HEK293 (cell line): ENCODE data around the gene PAQR6.
A peak's percentile ranks its signal among the peaks of the same experiment; 100 is the strongest.

Experiments
- HOXD13 ChIP-seq: sonication (generic); formaldehyde crosslinking; IDR thresholded peaks from 2 replicates; pipeline ENCODE4 v1.8.0; 2022; ENCODE audit warnings: missing genetic modification reagents, borderline replicate concordance
- KLF17 ChIP-seq: fragments of 450-650 bp; formaldehyde crosslinking; IDR thresholded peaks from 2 replicates; pipeline ENCODE4 v1.5.1; 2016; ENCODE audit warnings: missing biosample characterization, missing genetic modification characterization
- ZBTB48 ChIP-seq: fragments of 450-650 bp; formaldehyde crosslinking; IDR thresholded peaks from 2 replicates; pipeline ENCODE4 v1.5.1; 2016; ENCODE audit warnings: missing biosample characterization, missing genetic modification characterization
- ZNF157 ChIP-seq: fragments of 450-650 bp; formaldehyde crosslinking; IDR thresholded peaks from 2 replicates; pipeline ENCODE4 v1.5.1; 2016; ENCODE audit warnings: missing biosample characterization, missing genetic modification characterization
- ZNF184 ChIP-seq: fragments of 450-650 bp; IDR thresholded peaks from 2 replicates; pipeline ENCODE4 v1.5.1; 2018; ENCODE audit warnings: missing biosample characterization, mild to moderate bottlenecking, missing genetic modification characterization
- ZNF223 ChIP-seq: fragments of 450-650 bp; formaldehyde crosslinking; IDR thresholded peaks from 2 replicates; pipeline ENCODE4 v1.5.1; 2016; ENCODE audit warnings: missing biosample characterization, missing genetic modification characterization
- ZNF248 ChIP-seq: fragments of 450-650 bp; formaldehyde crosslinking; IDR thresholded peaks from 2 replicates; pipeline ENCODE4 v1.5.1; 2017; ENCODE audit warnings: missing biosample characterization, missing genetic modification characterization
- ZNF391 ChIP-seq: fragments of 450-650 bp; formaldehyde crosslinking; IDR thresholded peaks from 2 replicates; pipeline ENCODE4 v1.5.1; 2016; ENCODE audit warnings: low read depth, missing biosample characterization, missing genetic modification characterization, borderline replicate concordance
- ZNF398 ChIP-seq: fragments of 450-650 bp; formaldehyde crosslinking; IDR thresholded peaks from 2 replicates; pipeline ENCODE4 v1.5.1; 2017; ENCODE audit warnings: missing biosample characterization, missing genetic modification characterization
- ZNF585B ChIP-seq: fragments of 450-650 bp; formaldehyde crosslinking; IDR thresholded peaks from 2 replicates; pipeline ENCODE4 v1.5.1; 2016; ENCODE audit warnings: missing biosample characterization, missing genetic modification characterization
- ZNF645 ChIP-seq: fragments of 450-650 bp; formaldehyde crosslinking; IDR thresholded peaks from 2 replicates; pipeline ENCODE4; 2016; ENCODE audit warnings: missing biosample characterization, missing genetic modification characterization
- ZNF654 ChIP-seq: fragments of 450-650 bp; formaldehyde crosslinking; IDR thresholded peaks from 2 replicates; pipeline ENCODE4 v1.5.1; 2016; ENCODE audit warnings: low read depth, missing biosample characterization, missing genetic modification characterization
- ZNF670 ChIP-seq: fragments of 450-650 bp; formaldehyde crosslinking; IDR thresholded peaks from 2 replicates; pipeline ENCODE4 v1.5.1; 2016; ENCODE audit warnings: missing biosample characterization, missing genetic modification characterization, low read depth
- ZNF701 ChIP-seq: fragments of 450-650 bp; formaldehyde crosslinking; IDR thresholded peaks from 2 replicates; pipeline ENCODE4 v1.5.1; 2016; ENCODE audit warnings: missing biosample characterization, missing genetic modification characterization
- ZSCAN16 ChIP-seq: fragments of 450-650 bp; formaldehyde crosslinking; IDR thresholded peaks from 2 replicates; pipeline ENCODE4 v1.5.1; 2016; ENCODE audit warnings: missing biosample characterization, missing genetic modification characterization
- TF ChIP-seq, protein P1 (sequence below): fragments of 450-650 bp; formaldehyde crosslinking; IDR thresholded peaks from 2 replicates; pipeline ENCODE4 v1.5.1; 2016; ENCODE audit warnings: missing biosample characterization, missing genetic modification characterization
- TF ChIP-seq, protein P2 (sequence below): fragments of 450-650 bp; formaldehyde crosslinking; conservative IDR thresholded peaks from 2 replicates; pipeline ENCODE4 v1.5.1; 2016; ENCODE audit warnings: low read depth, missing biosample characterization, missing genetic modification characterization
- TF ChIP-seq, protein P3 (sequence below): fragments of 450-650 bp; IDR thresholded peaks from 2 replicates; pipeline ENCODE4 v1.5.1; 2018; ENCODE audit warnings: missing biosample characterization, mild to moderate bottlenecking, missing genetic modification characterization
- TF ChIP-seq, protein P4 (sequence below): fragments of 450-650 bp; formaldehyde crosslinking; IDR thresholded peaks from 2 replicates; pipeline ENCODE4 v1.5.1; 2016; ENCODE audit warnings: missing biosample characterization, missing genetic modification characterization
- TF ChIP-seq, protein P5 (sequence below): fragments of 450-650 bp; formaldehyde crosslinking; IDR thresholded peaks from 2 replicates; pipeline ENCODE4 v1.5.1; 2017; ENCODE audit warnings: missing biosample characterization, missing genetic modification characterization

PAQR6 gene

GRCh38 chr1:156282479-156283222 lies 34.8 kb upstream of the PAQR6 start, which contains the start of gene SMG5 (continued):
- TF ChIP-seq, protein P1, sequence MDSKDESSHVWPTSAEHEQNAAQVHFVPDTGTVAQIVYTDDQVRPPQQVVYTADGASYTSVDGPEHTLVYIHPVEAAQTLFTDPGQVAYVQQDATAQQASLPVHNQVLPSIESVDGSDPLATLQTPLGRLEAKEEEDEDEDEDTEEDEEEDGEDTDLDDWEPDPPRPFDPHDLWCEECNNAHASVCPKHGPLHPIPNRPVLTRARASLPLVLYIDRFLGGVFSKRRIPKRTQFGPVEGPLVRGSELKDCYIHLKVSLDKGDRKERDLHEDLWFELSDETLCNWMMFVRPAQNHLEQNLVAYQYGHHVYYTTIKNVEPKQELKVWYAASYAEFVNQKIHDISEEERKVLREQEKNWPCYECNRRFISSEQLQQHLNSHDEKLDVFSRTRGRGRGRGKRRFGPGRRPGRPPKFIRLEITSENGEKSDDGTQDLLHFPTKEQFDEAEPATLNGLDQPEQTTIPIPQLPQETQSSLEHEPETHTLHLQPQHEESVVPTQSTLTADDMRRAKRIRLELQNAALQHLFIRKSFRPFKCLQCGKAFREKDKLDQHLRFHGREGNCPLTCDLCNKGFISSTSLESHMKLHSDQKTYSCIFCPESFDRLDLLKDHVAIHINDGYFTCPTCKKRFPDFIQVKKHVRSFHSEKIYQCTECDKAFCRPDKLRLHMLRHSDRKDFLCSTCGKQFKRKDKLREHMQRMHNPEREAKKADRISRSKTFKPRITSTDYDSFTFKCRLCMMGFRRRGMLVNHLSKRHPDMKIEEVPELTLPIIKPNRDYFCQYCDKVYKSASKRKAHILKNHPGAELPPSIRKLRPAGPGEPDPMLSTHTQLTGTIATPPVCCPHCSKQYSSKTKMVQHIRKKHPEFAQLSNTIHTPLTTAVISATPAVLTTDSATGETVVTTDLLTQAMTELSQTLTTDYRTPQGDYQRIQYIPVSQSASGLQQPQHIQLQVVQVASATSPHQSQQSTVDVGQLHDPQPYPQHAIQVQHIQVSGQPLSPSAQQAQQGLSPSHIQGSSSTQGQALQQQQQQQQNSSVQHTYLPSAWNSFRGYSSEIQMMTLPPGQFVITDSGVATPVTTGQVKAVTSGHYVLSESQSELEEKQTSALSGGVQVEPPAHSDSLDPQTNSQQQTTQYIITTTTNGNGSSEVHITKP (tag by site-specific recombination) = peak; percentile 68
- TF ChIP-seq, protein P2, sequence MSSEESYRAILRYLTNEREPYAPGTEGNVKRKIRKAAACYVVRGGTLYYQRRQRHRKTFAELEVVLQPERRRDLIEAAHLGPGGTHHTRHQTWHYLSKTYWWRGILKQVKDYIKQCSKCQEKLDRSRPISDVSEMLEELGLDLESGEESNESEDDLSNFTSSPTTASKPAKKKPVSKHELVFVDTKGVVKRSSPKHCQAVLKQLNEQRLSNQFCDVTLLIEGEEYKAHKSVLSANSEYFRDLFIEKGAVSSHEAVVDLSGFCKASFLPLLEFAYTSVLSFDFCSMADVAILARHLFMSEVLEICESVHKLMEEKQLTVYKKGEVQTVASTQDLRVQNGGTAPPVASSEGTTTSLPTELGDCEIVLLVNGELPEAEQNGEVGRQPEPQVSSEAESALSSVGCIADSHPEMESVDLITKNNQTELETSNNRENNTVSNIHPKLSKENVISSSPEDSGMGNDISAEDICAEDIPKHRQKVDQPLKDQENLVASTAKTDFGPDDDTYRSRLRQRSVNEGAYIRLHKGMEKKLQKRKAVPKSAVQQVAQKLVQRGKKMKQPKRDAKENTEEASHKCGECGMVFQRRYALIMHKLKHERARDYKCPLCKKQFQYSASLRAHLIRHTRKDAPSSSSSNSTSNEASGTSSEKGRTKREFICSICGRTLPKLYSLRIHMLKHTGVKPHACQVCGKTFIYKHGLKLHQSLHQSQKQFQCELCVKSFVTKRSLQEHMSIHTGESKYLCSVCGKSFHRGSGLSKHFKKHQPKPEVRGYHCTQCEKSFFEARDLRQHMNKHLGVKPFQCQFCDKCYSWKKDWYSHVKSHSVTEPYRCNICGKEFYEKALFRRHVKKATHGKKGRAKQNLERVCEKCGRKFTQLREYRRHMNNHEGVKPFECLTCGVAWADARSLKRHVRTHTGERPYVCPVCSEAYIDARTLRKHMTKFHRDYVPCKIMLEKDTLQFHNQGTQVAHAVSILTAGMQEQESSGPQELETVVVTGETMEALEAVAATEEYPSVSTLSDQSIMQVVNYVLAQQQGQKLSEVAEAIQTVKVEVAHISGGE (tag by site-specific recombination) = peak; percentile 73
- TF ChIP-seq ZNF184 (no peak), ZNF248 (no peak), ZNF645 (no peak), ZNF585B (tag by site-specific recombination) (no peak), ZNF391 (0 out of 2 replicates have a peak, but pooled peaks have one; percentile 70), ZNF670 (tag by site-specific recombination) (no peak), ZNF398 (tag by site-specific recombination) (0 out of 2 replicates have a peak, but pooled peaks have one; percentile 24), ZNF654 (tag by site-specific recombination) (no peak), ZNF223 (tag by site-specific recombination) (no peak), HOXD13 (CRISPR knock-in tag) (no peak), KLF17 (tag by site-specific recombination) (peak; percentile 89), ZBTB48 (tag by site-specific recombination) (peak; percentile 97), ZSCAN16 (tag by site-specific recombination) (no peak; the same call in 1 of the 2 replicates), ZNF701 (tag by site-specific recombination) (no peak), ZNF157 (tag by site-specific recombination) (no peak)
- TF ChIP-seq, protein P3, sequence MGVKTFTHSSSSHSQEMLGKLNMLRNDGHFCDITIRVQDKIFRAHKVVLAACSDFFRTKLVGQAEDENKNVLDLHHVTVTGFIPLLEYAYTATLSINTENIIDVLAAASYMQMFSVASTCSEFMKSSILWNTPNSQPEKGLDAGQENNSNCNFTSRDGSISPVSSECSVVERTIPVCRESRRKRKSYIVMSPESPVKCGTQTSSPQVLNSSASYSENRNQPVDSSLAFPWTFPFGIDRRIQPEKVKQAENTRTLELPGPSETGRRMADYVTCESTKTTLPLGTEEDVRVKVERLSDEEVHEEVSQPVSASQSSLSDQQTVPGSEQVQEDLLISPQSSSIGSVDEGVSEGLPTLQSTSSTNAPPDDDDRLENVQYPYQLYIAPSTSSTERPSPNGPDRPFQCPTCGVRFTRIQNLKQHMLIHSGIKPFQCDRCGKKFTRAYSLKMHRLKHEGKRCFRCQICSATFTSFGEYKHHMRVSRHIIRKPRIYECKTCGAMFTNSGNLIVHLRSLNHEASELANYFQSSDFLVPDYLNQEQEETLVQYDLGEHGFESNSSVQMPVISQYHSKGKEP = peak; percentile 59; the same call in 1 of the 2 replicates
- TF ChIP-seq, protein P4, sequence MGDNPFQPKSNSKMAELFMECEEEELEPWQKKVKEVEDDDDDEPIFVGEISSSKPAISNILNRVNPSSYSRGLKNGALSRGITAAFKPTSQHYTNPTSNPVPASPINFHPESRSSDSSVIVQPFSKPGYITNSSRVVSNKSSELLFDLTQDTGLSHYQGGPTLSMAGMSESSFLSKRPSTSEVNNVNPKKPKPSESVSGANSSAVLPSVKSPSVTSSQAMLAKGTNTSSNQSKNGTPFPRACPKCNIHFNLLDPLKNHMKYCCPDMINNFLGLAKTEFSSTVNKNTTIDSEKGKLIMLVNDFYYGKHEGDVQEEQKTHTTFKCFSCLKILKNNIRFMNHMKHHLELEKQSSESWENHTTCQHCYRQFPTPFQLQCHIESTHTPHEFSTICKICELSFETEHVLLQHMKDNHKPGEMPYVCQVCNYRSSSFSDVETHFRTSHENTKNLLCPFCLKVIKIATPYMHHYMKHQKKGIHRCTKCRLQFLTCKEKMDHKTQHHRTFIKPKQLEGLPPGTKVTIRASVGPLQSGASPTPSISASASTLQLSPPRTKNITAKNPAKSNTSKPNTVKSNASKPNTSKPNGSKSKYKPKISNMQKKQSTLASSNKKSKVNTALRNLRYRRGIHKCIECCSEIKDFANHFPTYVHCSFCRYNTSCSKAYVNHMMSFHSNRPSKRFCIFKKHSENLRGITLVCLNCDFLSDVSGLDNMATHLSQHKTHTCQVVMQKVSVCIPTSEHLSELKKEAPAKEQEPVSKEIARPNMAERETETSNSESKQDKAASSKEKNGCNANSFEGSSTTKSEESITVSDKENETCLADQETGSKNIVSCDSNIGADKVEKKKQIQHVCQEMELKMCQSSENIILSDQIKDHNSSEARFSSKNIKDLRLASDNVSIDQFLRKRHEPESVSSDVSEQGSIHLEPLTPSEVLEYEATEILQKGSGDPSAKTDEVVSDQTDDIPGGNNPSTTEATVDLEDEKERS (tag by site-specific recombination) = peak; percentile 53; the same call in 1 of the 2 replicates
- TF ChIP-seq, protein P5, sequence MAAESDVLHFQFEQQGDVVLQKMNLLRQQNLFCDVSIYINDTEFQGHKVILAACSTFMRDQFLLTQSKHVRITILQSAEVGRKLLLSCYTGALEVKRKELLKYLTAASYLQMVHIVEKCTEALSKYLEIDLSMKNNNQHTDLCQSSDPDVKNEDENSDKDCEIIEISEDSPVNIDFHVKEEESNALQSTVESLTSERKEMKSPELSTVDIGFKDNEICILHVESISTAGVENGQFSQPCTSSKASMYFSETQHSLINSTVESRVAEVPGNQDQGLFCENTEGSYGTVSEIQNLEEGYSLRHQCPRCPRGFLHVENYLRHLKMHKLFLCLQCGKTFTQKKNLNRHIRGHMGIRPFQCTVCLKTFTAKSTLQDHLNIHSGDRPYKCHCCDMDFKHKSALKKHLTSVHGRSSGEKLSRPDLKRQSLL (tag by site-specific recombination) = peak; percentile 21; the same call in 1 of the 2 replicates
